Measurements from ENCODE around the gene SDHA. TPM values are rescaled to one million over a fixed set of nuclear protein-coding genes. Genes with fewer than 3 reads are reported as not detected.

The SDHA gene
- total RNA-seq, 1 donor from 2014 or later = 75.0 TPM

DNA sequence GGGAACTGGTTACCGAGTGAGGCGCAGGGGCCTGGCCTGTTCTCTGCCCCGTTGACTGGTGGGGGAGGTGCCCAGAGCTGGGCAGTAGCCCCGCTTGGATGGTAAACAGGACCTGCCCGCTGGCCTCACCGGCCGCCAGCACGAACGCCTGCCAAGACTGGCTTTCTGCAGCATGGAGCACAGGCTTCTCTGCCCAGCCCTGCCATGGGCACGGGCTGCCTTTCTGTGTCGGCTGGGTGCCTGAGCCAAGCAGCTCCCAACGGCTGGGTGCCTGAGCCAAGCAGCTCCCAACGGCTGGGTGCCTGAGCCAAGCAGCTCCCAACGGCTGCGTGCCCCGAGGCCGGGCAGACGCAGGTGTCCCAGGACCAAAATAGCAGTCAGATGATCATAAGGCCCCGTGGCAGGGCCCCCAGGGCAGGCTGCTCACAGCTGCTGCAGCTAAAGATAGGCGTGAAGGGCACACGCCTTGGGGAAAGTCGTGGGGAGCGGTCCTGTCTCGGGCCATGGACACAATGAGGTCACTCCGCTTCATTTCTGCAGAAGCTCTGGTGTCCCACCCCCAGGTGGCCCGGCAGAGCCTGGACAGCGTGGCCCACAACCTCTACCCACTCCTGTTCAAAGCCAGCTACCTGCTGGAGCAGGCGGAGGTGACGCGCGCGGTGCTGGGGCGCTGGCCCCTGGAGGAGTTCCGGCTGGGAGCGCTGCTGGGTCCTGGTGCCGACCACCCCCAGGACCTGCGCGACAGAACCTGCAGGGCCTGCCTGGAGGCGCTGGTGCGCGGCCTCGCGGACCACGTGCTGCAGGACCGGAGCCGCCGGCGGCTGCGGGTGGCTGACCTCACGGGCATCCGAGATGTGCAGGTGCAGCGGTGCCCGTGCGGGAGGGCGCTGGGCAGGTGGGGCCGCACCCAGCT, 26.8 kb upstream of the SDHA start, which contains the start of gene LRRC14B:
LRRC14B (plus strand) TSS at position 460 of the 913 bp plus-strand sequence; CDS start at position 504, 44 bp downstream.
- no peaks in the 10 kb centered on the region for H3K36me3 ChIP-seq (ENCODE audit: control insufficient read depth, insufficient read depth, low read length)
- TF ChIP-seq, protein P1, sequence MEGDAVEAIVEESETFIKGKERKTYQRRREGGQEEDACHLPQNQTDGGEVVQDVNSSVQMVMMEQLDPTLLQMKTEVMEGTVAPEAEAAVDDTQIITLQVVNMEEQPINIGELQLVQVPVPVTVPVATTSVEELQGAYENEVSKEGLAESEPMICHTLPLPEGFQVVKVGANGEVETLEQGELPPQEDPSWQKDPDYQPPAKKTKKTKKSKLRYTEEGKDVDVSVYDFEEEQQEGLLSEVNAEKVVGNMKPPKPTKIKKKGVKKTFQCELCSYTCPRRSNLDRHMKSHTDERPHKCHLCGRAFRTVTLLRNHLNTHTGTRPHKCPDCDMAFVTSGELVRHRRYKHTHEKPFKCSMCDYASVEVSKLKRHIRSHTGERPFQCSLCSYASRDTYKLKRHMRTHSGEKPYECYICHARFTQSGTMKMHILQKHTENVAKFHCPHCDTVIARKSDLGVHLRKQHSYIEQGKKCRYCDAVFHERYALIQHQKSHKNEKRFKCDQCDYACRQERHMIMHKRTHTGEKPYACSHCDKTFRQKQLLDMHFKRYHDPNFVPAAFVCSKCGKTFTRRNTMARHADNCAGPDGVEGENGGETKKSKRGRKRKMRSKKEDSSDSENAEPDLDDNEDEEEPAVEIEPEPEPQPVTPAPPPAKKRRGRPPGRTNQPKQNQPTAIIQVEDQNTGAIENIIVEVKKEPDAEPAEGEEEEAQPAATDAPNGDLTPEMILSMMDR (IDR thresholded peaks at IDR 0.05; ENCODE audit: insufficient read depth, low read length, poor library complexity, severe bottlenecking) = no peak
- H3K27me3 ChIP-seq (ENCODE audit: control insufficient read depth, insufficient read depth, low read length) = peaks cover 40% of the 10 kb centered on the region
- H3K4me3 ChIP-seq (ENCODE audit: low read depth, low read length) = peak within 1 kb of the TSS; percentile 24
- DNase-seq (ENCODE audit: low read depth) = no peak

DNA sequence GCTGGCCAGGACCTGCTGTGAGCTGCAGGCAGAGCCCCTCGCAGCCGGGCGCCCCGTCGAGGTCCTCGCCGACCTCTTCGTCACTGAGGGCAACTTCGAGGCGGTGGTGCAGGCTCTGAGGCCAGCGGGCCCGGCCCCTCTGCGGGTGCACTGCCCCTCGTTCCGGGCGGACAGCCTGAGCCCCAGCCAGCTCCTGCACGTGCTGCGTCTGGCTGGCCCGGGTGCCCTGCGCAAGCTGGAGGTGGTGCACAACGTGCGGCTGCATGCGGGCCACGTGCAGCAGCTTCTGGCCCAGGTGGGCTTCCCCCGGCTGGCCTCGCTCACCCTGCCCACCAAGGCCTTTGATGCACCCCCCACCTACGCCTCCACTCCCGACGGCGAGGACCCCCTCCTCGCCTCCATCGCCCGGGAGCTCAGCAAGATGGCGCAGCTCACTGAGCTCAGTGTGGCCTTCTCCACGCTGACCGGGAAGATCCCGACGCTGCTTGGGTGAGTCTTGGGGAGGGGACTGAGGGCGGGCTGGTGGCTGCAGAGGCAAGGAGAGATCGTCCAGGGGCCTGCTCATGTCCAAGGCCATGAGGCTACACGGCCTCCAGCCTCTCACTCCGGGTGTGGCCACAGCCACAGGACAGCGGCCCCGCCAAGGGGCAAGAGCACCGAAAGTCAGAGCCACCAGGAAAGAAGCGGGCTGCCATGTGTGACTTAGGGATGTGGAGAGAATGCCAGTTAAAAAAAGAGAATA, 26.0 kb upstream of the SDHA start:
- no peak overlapping the region for H3K4me3 ChIP-seq (ENCODE audit: low read depth, low read length)
- peaks cover 40% of the 10 kb centered on the region for H3K27me3 ChIP-seq (ENCODE audit: control insufficient read depth, insufficient read depth, low read length)
- no peaks in the 10 kb centered on the region for H3K36me3 ChIP-seq (ENCODE audit: control insufficient read depth, insufficient read depth, low read length)
- TF ChIP-seq, protein P1 (IDR thresholded peaks at IDR 0.05; ENCODE audit: insufficient read depth, low read length, poor library complexity, severe bottlenecking) = no peak
- DNase-seq (ENCODE audit: low read depth) = no peak

DNA sequence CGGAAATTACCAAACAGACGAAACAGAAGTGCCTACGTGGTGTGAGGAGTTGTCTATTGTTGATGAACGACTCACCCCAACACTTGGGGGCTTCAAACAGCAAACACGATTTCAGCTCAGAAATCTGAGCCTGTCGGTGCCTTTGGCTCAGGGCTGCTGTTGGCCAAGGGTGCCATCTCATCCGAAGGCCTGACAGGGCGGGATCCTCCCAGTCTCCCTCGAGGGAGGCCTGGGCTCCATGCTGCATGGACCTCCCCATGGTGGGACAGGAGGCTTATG, 25.5 kb upstream of the SDHA start:
- H3K4me3 ChIP-seq (ENCODE audit: low read depth, low read length) = no peak overlapping the region
- TF ChIP-seq, protein P1 (IDR thresholded peaks at IDR 0.05; ENCODE audit: insufficient read depth, low read length, poor library complexity, severe bottlenecking) = no peak
- DNase-seq (ENCODE audit: low read depth) = no peak
- no peaks in the 10 kb centered on the region for H3K36me3 ChIP-seq (ENCODE audit: control insufficient read depth, insufficient read depth, low read length)
- H3K27me3 ChIP-seq (ENCODE audit: control insufficient read depth, insufficient read depth, low read length) = peaks cover 40% of the 10 kb centered on the region

DNA sequence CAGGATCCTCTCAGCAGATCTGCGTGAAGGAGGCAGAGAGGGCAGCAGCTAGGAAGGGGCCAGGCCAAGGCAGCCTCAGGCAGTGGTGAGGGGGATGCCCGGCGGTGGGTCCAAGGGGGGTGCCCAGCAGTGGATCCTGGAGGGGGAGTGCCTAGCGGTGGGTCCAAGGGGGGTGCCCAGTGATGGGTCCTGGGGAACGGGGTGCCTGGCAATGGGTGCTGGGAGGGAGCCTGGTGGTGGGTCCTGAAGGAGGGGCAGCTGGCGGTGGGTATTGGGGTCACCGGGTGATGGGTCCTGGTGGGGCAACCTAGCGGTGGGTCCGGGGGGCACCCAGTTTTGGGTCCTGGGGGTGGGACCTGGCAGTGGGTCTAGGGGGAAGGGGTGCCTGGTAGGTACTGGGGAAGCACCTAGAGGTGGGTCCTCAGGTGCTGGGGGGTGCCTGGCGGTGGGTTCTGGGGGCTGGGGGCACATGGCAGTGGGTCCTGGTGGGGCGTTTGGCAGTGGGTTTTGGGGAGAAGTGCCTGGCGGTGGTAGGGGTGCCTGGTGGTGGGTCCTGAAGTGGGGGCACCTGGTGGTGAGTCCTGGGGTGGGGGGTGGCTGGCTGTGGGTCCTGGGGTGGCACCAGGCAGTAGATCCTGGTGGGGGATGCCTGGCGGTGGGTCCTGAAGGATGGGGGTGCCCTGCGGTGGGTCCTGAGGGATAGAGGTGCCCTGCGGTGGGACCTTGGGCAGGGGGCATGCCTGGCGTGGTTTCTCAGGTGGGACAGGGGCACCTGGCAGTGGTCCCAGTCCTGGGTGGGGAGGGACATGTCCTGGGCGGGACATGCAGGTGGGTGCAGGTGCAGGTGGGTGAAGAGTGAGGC, 24.9 kb upstream of the SDHA start:
- no peak overlapping the region for H3K4me3 ChIP-seq (ENCODE audit: low read depth, low read length)
- TF ChIP-seq, protein P1 (IDR thresholded peaks at IDR 0.05; ENCODE audit: insufficient read depth, low read length, poor library complexity, severe bottlenecking) = no peak
- peaks cover 35% of the 10 kb centered on the region for H3K27me3 ChIP-seq (ENCODE audit: control insufficient read depth, insufficient read depth, low read length)
- no peaks in the 10 kb centered on the region for H3K36me3 ChIP-seq (ENCODE audit: control insufficient read depth, insufficient read depth, low read length)
- no peak for DNase-seq (ENCODE audit: low read depth)

DNA sequence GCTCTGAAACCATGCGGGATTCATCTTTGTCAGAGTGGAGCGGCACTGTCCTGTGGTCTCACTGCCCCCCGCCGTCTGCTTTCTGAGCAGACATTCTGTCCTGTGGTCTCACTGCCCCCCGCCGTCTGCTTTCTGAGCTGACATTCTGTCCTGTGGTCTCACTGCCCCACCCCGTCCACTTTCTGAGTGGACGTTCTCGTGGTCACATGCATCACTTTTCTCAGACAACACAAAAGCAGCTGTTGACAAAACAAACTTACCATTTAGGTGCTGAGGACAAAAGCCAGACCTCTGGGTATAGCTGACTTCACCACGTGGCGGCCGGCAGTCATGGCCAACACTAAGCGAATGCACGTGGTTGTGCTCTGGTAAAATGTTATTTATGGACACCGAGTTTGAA, 24.0 kb upstream of the SDHA start:
- H3K4me3 ChIP-seq (ENCODE audit: low read depth, low read length) = no peak overlapping the region
- H3K36me3 ChIP-seq (ENCODE audit: control insufficient read depth, insufficient read depth, low read length) = no peaks in the 10 kb centered on the region
- TF ChIP-seq, protein P1 (IDR thresholded peaks at IDR 0.05; ENCODE audit: insufficient read depth, low read length, poor library complexity, severe bottlenecking) = no peak
- H3K27me3 ChIP-seq (ENCODE audit: control insufficient read depth, insufficient read depth, low read length) = peaks cover 31% of the 10 kb centered on the region
- DNase-seq (ENCODE audit: low read depth) = no peak
